Activated T-helper 1 cell treated with anti-CD3 and anti-CD28 coated beads, Interleukin-2, amount 50 U/mL, for 16 hours (primary cell): Measurements from ENCODE around the gene CHRNE.
"Not testable (repeated sequence)": the region's sequence is repeated elsewhere in the genome, so short reads cannot be mapped to it uniquely, and the experiment has no call there.

Experiments used
- DNase-seq, 2 donors: peaks; one replicate each; pipeline ENCODE4 v3.0.0-alpha.2; 2020; ENCODE audit warnings: low read depth in 1 of 2, low spot score in 1 of 2

The CHRNE gene

DNA sequence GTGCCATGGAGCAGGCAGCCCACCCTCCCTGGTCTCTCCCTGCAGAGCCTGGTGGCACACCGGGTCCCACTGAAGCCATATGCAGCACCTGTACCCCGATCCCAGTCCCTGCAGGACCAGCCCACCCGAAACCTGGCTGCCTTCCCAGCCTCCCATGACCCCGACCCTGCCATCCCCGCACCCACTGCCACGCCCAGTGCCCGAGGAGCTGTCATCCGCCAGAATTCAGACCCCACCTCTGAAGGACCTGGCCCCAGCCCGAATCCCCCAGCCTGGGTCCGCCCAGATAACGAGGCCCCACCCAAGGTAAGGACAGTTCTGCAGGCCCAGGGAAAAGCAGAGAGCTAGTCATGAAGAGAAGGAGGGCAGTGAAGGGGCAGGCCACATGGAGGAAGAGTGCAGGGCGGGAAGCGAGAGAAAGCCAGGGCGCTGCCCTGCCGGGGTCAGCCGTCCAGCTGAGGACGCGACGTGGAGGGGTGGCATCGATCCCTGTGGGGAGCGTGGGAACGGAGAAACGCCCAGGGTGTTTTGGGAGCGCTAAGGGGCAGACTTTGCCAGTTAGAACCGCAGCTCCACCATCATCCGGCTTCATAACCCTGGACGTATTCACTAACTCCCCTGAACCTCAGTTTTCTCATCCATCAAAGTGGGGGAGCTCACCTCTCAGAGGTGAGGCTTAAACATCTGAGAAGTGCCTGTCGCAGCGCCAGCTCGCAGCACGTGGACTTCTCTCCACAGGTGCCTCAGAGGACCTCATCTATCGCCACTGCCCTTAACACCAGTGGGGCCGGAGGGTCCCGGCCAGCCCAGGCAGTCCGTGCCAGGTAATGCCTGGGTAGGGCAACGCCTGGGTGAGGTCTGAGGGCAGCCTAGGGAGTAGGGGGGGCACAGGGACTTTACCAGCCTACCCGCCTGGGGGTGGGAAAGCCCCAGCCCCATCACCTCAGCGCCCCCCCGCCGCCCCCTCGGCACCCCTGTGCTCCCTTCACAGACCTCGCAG is 11.2 kb downstream of the CHRNE start:
- no peak for DNase-seq

DNA sequence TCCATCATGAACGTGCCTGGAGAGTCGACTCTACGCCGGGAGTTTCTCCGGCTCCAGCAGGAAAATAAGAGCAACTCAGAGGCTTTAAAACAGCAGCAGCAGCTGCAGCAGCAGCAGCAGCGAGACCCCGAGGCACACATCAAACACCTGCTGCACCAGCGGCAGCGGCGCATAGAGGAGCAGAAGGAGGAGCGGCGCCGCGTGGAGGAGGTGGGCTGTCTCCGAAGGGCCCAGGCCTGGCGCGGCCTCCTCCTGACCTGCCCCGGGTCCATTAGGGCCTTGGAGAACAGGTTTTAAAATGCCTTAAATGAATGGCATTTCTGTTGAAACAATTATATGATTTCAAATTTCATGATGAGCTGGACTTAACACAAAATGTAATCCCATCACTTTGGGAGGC is 15.3 kb downstream of the CHRNE start:
- DNase-seq = no peak

GRCh38 chr17:4886830-4887229 is 16.1 kb downstream of the CHRNE start:
- no peak for DNase-seq

DNA sequence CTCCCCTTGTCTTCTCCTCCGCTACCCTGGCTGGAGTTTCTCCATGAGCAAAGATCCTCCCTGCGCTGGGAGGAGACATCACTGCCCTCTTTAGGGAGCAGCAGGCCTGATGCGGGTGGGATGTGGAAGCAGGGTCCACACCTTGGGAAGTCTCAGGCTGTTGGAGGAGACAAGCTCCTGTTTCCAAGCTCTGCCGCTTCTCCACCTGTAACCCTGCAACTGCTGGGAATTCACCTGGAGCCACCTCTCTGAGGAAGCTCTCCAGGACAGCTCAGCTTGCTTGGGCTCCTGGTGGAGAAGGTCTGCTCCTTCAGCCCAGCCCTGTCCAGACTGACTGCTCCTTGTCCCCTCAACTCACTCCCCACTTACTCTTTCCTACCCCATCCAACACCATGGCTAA is 18.4 kb downstream of the CHRNE start:
- DNase-seq = no peak

GRCh38 chr17:4881761-4882555 is 20.9 kb downstream of the CHRNE start:
- DNase-seq = peak; percentile 36 to 39

DNA sequence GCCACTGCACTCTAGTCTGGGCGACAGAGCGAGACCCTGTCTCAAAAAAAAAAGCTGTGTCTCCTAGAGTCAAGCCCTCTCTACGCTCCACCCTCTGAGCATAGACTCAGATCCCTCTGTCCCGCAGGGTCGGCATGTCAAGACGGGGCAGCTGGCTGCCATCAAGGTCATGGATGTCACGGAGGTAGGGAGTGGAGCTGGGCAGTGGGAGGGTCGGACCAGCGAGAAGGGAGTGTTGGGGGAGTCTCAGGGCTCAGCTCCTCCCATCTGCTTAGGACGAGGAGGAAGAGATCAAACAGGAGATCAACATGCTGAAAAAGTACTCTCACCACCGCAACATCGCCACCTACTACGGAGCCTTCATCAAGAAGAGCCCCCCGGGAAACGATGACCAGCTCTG is 22.0 kb downstream of the CHRNE start:
- DNase-seq = no peak

GRCh38 chr17:4879601-4880000 is 23.3 kb downstream of the CHRNE start:
- no peak for DNase-seq

GRCh38 chr17:4877089-4877488 is 25.8 kb downstream of the CHRNE start:
- DNase-seq = no peak

- no peak for DNase-seq
These were observed 30.1 kb downstream of the CHRNE start for GRCh38 chr17:4872786-4873185.

DNA sequence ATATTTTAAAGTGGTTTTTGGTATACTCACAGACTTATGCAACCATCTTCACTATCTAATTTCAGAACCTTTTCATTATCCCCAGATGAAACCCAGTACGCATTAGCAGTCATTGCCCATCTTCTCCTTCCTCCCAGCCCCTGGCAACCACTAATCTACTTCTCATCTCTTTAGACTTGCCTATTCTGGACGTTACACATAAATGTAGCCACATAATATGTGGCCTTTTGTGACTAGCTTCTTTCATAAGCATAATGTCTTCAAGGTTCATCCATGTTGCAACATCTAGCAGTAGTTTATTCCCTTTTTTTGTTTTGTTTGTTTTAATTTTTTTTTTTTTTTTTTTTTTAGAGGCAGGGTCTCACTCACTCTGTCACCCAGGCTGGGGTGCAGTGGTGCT is 32.0 kb downstream of the CHRNE start:
- DNase-seq = no peak

GRCh38 chr17:4869058-4869998 is 33.6 kb downstream of the CHRNE start:
- DNase-seq = not testable (repeated sequence)

GRCh38 chr17:4867535-4867934 is 35.4 kb downstream of the CHRNE start:
- DNase-seq = not testable (repeated sequence)

DNA sequence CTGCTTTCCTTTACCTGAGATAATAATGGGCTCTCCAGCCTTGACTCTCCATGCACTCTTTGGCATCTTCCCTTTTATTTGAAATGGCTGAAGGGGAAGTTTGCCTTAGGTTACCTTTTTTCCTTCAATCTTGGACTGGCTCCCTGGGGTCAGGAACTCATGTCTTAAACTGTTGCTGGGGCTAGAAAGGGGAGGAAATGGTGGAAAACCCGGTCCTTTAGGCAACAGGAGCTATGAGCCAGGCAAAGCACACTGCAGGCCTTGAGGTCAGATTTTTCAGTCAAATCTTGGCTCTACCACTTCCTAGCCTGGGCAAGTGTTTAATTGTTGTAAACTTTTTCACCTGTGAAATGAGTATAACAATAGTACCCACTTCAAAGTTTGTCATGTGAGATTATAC is 39.6 kb downstream of the CHRNE start:
- DNase-seq = no peak

- no peak for DNase-seq
These were observed 40.2 kb downstream of the CHRNE start for GRCh38 chr17:4862720-4863119.

DNA sequence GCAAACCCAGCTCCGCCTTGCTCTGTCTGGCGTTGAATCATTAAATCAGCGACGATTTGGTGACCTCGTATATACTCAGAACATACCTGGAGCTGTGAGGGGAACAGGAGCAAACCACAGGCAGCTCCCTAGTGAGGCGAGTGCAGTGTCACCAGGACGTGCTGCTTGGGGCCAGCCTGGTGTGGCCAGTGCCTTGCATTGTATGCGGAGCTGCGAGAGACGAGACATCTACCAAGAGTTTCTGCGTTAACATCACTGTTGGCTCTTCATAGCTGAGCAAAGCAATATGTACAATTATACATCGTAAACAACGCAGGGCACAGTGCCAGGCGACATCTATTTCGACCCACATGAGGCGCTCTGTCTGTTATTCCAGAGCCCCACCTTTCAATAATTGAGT is 41.8 kb downstream of the CHRNE start:
- no peak for DNase-seq

GRCh38 chr17:4860651-4861050 is 42.2 kb downstream of the CHRNE start:
- DNase-seq = no peak

GRCh38 chr17:4859816-4860625 is 42.9 kb downstream of the CHRNE start:
- no peak for DNase-seq

DNA sequence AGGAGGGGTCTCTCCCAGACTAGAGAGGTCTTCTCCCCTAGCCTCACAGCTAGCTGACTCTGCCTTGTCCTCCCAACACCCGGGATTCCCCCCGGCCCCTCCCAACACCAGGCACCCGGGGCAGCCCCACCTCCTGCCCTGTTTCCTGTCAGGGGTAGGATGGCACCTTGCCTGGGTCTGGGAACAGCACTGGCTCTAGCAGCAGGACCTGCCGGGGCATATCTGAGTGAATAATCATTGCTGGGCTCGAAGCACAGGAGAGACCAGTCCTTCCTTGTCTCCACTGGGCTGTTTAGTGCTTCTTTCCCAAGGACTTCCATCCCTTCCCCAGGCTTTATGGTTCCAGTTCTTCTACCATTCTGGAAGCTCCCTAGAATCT is 44.0 kb downstream of the CHRNE start:
- DNase-seq = no peak

- no peak for DNase-seq
These were observed 44.6 kb downstream of the CHRNE start for GRCh38 chr17:4858068-4858881.
